Measurements from ENCODE around the gene CHMP6. TPM values are rescaled to one million over a fixed set of nuclear protein-coding genes. Genes with fewer than 3 reads are reported as not detected.

The CHMP6 gene
- total RNA-seq, 1 donor from 2014 or later = 29.1 TPM

DNA sequence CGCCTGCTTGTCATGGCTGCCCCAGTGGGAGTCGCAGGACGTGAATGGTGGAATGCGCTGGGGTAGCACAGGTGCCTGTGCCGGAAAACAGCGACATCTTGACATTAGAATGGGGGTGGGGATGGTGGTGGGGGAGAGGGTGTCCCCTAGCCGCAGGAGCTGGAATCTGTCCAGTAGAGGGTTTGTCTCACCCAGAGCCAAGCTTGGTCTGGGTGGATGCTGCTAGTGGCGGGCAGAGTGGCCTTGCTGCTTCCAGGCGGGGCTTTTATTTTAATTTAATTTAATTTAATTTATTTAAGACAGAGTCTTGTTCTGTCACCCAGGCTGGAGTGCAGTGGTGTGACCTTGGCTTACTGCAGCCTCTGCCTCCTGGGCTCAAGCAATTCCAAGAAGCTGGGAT is 51.0 kb downstream of the CHMP6 start:
- peak overlapping the region; percentile 69 for H3K4me3 Mint-ChIP-seq
- H3K9me3 Mint-ChIP-seq = no peaks in the 10 kb centered on the region
- no peaks in the 10 kb centered on the region for H3K27me3 Mint-ChIP-seq
- peak overlapping the region; percentile 94 for H3K27ac Mint-ChIP-seq
- peaks cover 44% of the 10 kb centered on the region for H3K4me1 Mint-ChIP-seq (ENCODE audit: unreplicated experiment)
- TF ChIP-seq, protein P1, sequence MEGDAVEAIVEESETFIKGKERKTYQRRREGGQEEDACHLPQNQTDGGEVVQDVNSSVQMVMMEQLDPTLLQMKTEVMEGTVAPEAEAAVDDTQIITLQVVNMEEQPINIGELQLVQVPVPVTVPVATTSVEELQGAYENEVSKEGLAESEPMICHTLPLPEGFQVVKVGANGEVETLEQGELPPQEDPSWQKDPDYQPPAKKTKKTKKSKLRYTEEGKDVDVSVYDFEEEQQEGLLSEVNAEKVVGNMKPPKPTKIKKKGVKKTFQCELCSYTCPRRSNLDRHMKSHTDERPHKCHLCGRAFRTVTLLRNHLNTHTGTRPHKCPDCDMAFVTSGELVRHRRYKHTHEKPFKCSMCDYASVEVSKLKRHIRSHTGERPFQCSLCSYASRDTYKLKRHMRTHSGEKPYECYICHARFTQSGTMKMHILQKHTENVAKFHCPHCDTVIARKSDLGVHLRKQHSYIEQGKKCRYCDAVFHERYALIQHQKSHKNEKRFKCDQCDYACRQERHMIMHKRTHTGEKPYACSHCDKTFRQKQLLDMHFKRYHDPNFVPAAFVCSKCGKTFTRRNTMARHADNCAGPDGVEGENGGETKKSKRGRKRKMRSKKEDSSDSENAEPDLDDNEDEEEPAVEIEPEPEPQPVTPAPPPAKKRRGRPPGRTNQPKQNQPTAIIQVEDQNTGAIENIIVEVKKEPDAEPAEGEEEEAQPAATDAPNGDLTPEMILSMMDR (conservative IDR thresholded peaks at IDR 0.05) = no peak
- H3K36me3 Mint-ChIP-seq = no peaks in the 10 kb centered on the region
- DNase-seq (ENCODE audit: extremely low spot score, unreplicated experiment) = no peak

DNA sequence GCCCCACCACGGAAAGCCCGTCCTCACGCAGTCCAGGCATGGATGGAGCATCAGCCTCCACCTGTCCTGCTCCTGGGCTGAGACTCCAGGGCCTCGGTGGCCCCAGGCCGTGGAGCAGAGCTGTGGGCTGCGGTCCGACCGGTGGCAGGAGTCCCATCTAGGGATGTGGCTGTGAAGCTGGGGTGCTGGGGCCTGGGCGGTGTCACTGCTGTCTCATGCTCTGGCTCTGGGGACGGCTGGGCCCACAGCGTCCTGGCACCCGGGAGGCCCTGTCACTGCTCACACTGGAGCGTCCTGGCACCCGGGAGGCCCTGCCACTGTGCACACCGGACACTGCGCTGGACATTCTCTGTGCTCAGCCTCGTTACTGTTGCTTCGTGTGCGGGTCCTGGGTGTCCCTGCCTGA is 51.7 kb downstream of the CHMP6 start:
- no peaks in the 10 kb centered on the region for H3K36me3 Mint-ChIP-seq
- H3K27ac Mint-ChIP-seq = peak overlapping the region; percentile 96
- H3K27me3 Mint-ChIP-seq = no peaks in the 10 kb centered on the region
- peak overlapping the region; percentile 82 for H3K4me3 Mint-ChIP-seq
- TF ChIP-seq, protein P1 (conservative IDR thresholded peaks at IDR 0.05) = no peak
- peaks cover 39% of the 10 kb centered on the region for H3K4me1 Mint-ChIP-seq (ENCODE audit: unreplicated experiment)
- H3K9me3 Mint-ChIP-seq = no peaks in the 10 kb centered on the region
- DNase-seq (ENCODE audit: extremely low spot score, unreplicated experiment) = no peak

DNA sequence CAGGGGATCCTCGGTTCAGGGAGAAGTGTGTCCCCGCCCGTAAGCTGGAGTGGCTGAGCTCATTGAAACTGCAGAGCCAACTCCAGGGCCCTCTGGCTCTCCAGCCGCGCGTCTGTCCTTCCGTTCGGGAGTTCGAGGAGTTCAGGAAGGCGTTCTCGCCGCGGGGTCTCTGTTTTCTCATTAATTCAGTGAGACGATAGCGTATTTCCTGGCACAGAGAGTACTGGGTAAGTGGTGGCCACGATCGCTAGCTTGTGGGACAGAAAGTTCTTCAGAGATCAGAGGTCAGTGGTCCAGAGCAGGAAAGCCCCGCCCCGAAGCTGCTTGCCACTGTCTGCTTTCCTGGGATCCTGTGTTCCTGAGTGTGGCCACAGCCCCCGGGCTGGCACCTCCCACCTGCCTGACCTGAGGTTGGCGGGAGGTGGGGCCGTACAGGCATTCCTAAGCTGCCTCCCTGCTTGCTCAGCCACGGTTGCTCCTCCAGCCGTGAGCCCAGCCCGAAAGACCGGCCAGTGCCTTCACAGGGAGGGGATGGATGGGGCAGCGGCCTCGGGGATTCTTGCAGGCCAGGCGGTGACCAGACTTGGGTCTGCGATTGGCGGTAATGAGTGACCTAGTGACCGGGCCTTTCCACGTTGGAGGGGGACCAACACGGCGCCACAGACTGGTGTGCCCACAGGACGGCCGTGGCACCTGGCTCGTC is 52.2 kb downstream of the CHMP6 start:
- no peaks in the 10 kb centered on the region for H3K36me3 Mint-ChIP-seq
- no peaks in the 10 kb centered on the region for H3K27me3 Mint-ChIP-seq
- peak overlapping the region; percentile 82 for H3K4me3 Mint-ChIP-seq
- no peaks in the 10 kb centered on the region for H3K9me3 Mint-ChIP-seq
- no peak for DNase-seq (ENCODE audit: extremely low spot score, unreplicated experiment)
- peak overlapping the region; percentile 96 for H3K27ac Mint-ChIP-seq
- peaks cover 38% of the 10 kb centered on the region for H3K4me1 Mint-ChIP-seq (ENCODE audit: unreplicated experiment)
- TF ChIP-seq, protein P1 (conservative IDR thresholded peaks at IDR 0.05) = no peak

GRCh38 chr17:81044428-81044763 is 52.8 kb downstream of the CHMP6 start:
- TF ChIP-seq, protein P1 (conservative IDR thresholded peaks at IDR 0.05) = no peak
- H3K27me3 Mint-ChIP-seq = no peaks in the 10 kb centered on the region
- no peak for DNase-seq (ENCODE audit: extremely low spot score, unreplicated experiment)
- H3K9me3 Mint-ChIP-seq = no peaks in the 10 kb centered on the region
- peaks cover 37% of the 10 kb centered on the region for H3K4me1 Mint-ChIP-seq (ENCODE audit: unreplicated experiment)
- peak overlapping the region; percentile 96 for H3K27ac Mint-ChIP-seq
- H3K4me3 Mint-ChIP-seq = peak overlapping the region; percentile 82
- H3K36me3 Mint-ChIP-seq = no peaks in the 10 kb centered on the region

- no peak for DNase-seq (ENCODE audit: extremely low spot score, unreplicated experiment)
- Mint-ChIP-seq H3K4me3 (peak overlapping the region; percentile 82), H3K27me3 (no peaks in the 10 kb centered on the region), H3K36me3 (no peaks in the 10 kb centered on the region), H3K27ac (peak overlapping the region; percentile 96), H3K4me1 (ENCODE audit: unreplicated experiment) (peaks cover 37% of the 10 kb centered on the region), H3K9me3 (no peaks in the 10 kb centered on the region)
- TF ChIP-seq, protein P1 (conservative IDR thresholded peaks at IDR 0.05) = no peak
Measured at GRCh38 chr17:81044764-81045589, 53.3 kb downstream of the CHMP6 start.
